ENCODE measurements around the gene MAT2A.
"Not testable (repeated sequence)": the region's sequence is repeated elsewhere in the genome, so short reads cannot be mapped to it uniquely, and the experiment has no call there.

MAT2A gene

DNA sequence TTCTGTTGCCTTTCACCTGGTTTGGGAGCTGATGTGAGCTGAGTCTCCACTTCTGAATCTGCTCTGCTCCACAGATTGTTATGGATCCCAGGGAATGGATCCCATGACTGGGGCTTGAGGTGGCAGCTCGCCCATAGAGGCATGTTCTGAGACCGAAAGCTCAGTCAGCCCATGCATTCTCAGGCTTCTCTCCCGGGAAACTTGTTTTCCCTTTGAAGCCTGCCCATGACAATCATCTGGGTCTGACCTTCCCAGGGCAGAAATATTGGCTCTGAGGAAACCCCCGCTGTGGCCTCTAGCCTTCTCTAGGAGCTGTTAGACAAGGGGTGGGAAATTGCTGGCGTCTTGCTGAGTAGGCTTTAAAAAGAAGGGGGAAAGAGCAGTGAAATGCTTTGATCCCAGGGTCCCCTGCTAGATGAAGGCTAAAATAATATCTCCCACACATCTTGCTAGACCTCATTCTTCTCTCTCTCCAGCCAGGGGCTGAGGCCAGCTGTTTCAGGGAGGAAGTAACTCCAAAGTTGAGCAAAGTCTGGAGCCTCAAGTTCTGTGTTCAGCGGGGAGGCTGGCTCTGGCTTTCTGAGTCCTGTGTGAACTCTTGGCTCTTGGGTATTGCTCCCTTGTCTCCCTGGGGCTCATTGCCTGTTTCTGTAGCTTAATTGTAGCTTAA lies 40.4 kb downstream of the MAT2A start:
- DNase-seq (ENCODE audit: low read depth in 2 of 2), result no peak

DNA sequence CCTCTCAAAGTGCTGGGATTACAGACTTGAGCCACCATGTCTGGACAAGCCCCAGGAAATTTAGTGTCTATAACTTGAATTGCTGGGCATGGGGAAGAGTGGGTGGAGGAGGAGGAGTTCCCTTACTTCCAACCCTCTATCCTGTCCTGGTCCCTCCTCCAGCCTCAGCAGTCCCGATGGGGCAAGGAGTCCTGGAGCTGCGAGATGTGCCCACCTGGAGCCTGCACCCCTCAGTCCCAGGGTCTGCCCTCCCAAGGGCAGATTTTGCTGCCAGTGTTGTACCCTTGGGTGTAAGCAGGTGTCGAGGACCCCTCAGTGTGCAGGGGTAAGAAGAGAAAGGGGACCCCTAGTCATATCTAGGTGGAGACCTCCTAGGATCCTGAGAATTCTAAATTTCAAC lies 41.2 kb downstream of the MAT2A start:
- no peak for DNase-seq (ENCODE audit: low read depth in 2 of 2)

DNA sequence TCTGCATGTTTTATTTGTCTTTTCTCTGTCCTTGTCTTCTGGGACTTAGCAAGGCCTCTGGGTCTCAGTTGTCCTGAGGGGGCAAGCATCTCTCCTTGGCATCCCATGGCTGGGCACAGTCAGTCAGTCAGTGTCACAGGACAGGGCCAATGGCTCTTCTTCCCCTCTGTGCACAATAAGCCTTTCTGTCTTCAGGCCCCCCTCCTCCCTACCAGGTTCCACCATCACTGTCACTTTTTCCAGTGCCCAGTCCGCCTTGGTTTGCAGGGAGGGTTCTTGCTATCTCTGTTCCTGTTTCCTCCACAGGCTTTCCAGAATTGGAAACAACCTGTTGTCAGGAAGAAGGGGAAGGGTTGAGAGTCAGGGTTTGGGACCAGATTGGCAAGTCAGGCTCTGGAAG lies 43.5 kb downstream of the MAT2A start:
- DNase-seq (ENCODE audit: low read depth in 2 of 2), result no peak

DNA sequence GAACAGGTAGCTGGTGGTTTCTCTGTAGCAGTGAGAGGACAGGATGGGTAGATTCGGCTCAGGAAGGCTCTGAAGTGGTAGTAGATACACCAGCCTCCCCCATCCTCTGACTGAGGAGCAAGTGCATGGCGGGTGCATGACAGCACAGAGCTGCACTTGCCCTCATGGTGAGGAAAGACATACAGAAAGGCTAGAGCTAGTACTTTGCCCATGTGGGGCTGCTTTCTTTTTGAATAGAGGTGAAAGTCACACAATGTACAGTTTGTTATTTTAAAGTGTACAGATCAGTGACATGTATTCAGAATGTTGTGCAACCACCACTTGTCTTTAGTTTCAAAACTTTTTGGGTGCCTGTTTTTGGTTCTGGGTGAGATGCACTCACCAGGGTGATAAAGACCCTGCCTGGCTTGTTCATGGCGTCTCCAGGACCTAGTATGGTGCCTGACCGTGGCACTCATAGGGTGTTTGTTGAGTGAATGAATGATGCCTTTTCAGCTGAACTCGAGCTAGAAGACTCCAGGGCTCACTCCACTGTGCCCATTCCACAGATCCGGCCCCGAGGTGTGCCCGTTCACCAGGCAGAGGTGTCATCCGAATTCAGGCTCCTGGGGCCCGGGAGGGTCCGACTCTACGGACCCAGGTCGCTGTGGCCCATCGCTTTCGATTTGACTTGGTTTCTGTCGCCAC lies 44.8 kb downstream of the MAT2A start:
- no peak for DNase-seq (ENCODE audit: low read depth in 2 of 2)

DNA sequence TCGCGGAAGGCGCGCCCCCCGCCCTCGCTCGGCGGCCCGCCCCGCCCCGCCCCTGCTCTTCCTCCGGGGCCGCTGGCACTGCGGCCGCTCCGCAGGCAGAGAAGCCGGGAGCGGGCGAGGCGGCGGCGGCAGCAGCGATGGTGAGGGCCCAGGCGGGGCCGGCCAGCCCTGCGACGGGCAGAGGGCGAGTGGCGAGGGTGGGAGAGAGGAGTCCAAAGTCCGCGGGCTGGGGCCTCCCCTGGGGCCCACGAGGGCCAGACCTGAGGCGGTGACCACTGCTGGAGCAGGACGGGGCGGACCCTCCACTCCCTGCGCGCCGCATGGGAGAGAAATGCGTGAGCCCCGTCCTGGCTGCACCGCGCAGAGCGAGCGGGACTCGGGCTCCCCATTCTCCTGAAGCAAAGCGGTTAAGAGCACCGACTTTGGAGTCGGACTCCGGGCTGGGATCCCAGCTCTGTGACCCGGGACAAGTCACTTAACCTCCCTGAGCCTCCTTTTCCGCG lies 45.4 kb downstream of the MAT2A start, which contains the start of gene VAMP5:
TSS of gene VAMP5 (plus strand) at position 78 of the 503 bp plus-strand sequence. CDS start at position 138, 60 bp downstream.
- DNase-seq (ENCODE audit: low read depth in 2 of 2), result no peak

DNA sequence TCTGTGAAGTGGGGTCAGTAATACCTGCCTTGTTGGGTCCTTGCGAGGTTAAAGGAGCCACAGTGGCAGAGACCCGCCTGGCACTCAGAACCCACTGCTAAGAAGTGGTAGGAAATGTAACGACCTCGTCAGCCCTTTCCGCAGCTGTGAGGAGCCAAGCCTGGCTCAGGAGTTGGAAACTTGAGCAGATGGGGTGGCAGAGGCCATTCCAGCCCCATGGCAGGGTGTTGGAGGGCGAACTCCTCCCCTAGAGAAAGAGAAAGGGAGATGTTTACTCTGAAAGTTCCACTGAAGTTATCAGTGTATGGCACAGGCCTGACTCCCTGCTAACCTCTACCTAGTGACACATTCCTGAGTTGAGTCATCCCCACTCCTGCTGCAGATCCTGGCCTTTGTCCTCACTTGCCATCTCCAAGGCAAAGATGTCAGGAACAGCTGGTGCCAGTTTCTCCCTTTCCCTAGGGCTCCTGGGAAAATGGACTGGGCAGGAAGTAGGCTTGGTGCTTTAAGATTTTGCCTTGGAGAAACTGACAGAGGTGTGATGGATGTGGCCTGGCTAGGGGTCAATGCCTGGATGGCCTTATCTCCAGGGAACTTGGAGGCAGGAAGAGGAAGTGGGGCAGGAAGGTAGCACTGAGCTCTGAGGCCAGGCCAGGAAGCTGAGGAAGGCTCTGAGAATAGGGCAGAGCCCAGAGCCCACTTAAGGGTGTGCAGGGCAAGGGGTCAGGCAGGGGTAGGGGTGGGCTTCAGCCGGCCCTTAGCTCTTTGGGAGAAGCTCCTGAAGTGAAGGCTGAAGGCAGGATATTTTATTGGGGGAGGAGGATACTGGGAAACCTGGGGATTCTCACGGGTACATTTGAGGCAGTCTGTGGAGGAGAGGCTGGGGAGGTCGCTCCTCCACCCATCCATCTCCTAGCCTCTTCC lies 46.2 kb downstream of the MAT2A start:
- no peak for DNase-seq (ENCODE audit: low read depth in 2 of 2)

DNA sequence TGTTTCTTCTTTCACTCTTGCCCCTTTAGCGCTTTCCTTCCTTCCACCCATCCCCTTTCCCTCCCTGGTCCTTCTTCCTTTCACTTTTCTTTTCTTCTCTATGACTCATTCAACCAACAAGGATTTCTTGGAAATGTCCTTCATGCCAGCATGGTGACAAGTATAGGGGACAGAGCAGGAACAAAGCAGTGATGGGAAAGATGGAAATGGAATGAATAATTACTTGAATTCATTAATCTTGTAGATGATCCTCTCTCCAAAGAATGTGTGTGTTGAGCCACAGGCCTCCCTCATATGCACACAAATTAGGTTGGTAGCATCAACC lies 46.8 kb downstream of the MAT2A start:
- no peak for DNase-seq (ENCODE audit: low read depth in 2 of 2)

DNA sequence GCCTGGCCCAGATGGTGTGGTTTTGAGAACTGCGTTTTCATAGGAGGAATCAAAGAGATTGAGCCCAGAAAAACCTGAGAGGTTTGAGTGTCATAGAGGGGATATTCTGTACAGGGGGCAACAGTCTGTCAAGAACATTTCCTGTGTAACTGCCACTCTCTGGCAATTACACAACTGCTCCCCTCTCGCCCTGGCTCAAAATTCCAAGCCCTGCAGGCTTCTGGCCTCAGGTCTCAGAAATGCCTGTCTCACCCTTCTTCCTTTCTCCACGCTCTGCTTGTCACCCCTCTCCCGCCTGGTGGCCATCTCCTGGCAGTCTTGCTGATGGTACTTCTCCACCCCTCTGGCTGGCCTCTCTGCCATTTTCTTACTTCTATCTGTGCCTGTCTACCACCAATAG lies 49.3 kb downstream of the MAT2A start:
- no peak for DNase-seq (ENCODE audit: low read depth in 2 of 2)

DNA sequence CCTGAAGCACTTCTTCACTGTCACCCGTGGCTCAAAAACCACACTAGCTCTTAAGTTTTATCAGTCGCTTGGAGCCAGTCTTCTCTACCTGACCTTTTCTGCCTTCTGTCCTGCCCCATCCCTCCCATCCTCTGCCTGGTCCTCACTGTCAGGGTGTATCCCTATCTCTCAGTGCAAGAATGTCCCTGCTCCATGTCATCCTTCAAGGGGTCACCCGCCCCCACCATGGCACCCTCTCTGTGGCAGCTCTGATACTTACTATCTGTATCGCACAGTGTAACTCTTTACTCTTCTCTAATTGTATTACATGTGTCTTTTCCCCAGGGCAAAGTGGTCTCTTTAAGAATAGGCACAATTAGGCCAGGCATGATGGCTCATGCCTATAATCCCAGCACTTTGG lies 49.7 kb downstream of the MAT2A start:
- no peak for DNase-seq (ENCODE audit: low read depth in 2 of 2)

DNA sequence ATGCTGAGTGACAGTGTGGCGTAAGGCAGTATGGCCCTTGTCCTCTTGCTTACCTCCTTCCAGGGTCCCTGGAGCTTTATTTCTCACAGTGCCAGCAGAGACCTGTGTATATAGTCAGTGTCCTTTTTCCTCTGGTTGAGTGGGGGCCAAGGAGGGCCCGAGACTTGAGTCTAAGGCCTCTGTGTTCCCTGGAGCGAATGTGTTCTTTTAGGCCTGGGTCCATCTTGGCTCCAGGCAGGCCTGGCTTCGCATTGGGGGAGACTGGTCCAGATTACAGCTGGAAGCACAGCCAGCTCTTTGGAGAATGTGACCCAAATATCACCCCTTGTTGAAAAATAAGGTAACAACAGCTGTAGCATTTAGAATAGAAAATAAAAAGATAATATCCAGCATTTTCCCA lies 50.2 kb downstream of the MAT2A start:
- no peak for DNase-seq (ENCODE audit: low read depth in 2 of 2)

DNA sequence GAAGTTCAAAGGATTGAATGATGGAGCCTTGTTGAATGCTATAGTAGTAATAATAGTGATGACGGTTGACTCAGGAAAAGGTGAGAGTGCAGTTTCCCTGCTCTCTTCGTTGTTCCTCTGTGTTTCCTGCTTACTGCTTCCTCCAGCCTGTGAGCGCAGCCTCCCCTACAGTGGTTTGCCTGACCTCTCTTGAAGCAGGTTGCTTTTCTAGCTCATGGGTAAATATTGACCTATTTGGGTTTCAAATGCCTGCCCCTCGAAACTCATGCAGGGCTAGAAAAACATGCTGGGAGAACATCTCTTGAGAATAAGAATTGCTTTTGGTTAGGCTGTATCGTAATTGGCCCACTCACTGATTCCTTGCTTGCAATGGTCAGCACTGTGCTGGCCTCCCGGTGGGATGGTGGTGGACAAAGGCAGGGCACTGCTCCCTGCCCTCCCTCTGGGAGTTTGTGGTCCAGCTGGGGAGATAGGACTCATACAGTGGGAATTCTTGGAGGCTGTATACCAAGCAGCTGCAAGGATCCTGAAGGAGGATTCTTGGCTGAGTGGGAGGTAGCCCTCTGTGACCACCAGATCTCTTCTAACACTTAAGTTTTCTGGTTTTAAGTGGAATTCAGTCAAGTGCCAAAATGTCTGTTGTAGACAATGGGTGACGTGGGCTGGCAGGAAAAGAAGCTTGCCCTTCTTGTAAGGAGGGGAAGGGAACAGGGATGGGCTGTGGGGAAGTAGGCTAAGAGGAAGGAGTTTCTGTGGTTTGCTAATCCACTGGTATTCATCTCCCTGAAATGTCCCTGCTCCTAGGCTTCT lies 51.2 kb downstream of the MAT2A start:
- DNase-seq (ENCODE audit: low read depth in 2 of 2), result no peak

DNA sequence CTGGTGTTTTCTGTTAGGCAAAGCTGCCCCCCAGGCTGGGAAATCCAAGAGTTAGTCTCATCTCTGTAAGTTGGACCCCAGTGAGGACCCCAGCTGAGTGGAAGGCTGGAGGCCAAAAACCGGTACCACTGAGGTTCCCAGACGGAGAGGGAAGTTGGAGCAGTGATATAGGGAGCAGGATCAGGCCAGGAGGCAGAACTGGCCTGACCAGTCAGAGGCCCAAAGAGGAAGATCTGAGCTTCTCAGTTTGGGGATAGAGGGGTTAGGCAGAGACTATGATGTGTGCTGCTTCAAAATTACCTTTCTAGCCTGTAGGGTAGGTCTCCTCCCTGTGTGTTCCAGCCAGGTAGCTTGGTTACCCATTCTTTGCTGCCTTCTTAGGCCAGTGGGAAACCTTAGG lies 52.0 kb downstream of the MAT2A start:
- DNase-seq (ENCODE audit: low read depth in 2 of 2), result no peak

DNA sequence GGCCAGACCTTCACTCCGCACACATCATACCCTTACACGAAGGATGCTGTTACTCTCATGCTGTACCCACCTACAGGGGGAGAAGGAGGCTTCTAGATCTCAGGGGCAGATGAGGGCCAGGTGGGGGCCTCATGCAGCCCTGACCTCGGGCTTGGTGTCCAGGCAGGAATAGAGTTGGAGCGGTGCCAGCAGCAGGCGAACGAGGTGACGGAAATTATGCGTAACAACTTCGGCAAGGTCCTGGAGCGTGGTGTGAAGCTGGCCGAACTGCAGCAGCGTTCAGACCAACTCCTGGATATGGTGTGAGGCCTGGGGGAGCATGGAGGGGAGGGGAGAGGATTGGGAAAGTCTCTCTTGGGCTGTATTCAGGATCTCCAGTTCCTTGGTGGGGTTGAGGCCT lies 52.6 kb downstream of the MAT2A start:
- no peak for DNase-seq (ENCODE audit: low read depth in 2 of 2)

DNA sequence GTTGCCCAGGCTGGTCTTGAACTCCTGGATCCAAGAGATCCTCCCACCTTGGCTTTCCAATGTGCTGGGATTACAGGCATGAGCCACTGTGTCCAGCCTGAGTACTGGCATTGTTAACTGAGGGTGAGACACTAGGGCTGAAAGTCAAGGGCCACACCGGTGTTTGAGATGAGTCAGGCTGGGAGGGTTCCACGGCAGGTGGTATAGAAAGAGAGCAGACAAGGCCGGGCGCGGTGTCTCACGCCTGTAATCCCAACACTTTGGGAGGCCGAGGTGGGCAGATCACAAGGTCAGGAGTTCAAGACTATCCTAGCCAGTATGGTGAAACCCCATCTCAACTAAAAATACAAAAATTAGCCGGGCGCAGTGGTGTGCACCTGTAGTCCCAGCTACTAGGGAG lies 53.3 kb downstream of the MAT2A start:
- not testable (repeated sequence) for DNase-seq (ENCODE audit: low read depth in 2 of 2)

DNA sequence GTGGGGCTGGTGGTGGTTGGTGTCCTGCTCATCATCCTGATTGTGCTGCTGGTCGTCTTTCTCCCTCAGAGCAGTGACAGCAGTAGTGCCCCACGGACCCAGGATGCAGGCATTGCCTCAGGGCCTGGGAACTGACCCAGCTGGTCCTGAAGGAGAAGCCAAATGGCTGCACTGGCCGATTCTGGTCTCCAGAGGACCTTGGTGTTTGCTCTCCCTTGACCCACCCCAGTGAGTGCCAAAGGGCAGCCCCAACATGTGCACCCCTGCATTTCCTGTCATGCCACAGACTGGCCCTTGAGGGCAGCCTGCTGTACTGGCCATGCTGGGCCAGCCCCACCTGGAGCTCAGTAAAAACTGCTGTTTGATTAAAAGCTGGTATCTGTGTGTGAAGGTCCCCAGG lies 54.1 kb downstream of the MAT2A start:
- DNase-seq (ENCODE audit: low read depth in 2 of 2), result no peak

All from stimulated activated CD8-positive, alpha-beta memory T cell treated with anti-CD3 and anti-CD28 coated beads, Interleukin-7, amount 100 ng/mL, for 1 hour (primary cell).